HepG2 (cell line): ENCODE data around the gene LPAR1. TPM values are rescaled to one million over a fixed set of nuclear protein-coding genes. Genes with fewer than 3 reads are reported as not detected.

Experiments used
- ATAC-seq: fragments of 200-7000 bp; cut with Tn5 transposase; 3 replicates; pipeline ENCODE4 v1.9.1; 2020; ENCODE audit warnings: mild to moderate bottlenecking, moderate library complexity
- BruUV-seq: library from RNA; stranded (reverse); fragments of 400-500 nt; replicated peaks from 2 replicates; lab custom pipeline; 2021; lab: Mats Ljungman, UMichigan
- CTCF ChIA-PET: fragments of 300-600 bp; formaldehyde crosslinking; extraction: SDS; loops from one replicate; lab custom pipeline; 2021; ENCODE audit warnings: low total read pairs, inconsistent platforms, low intra/inter-chr PET ratio; lab: Yijun Ruan, JAX
- POLR2A ChIA-PET: fragments of 350-600 bp; sonication (Branson Sonifier 250); formaldehyde crosslinking; loops from one replicate; lab custom pipeline; 2020; ENCODE audit warnings: antibody characterized with exemption, inconsistent platforms; lab: Yijun Ruan, JAX
- DNase-seq: peaks from one replicate; pipeline ENCODE4 v3.0.0-alpha.2; 2015; ENCODE audit warnings: low spot score
- FAIRE-seq: peaks from 3 replicates; lab custom pipeline; 2011; peaks lifted over from hg19 to GRCh38; lab: Jason Lieb, UNC
- H2AFZ ChIP-seq: one replicate; pipeline ENCODE4 v1.6.1; 2011; ENCODE audit warnings: low read length, inconsistent platforms
- H3K27ac ChIP-seq: fragments of 300-600 bp; 3 replicates; pipeline ENCODE4 v1.8.0; 2011; ENCODE audit warnings: mixed run types, mild to moderate bottlenecking, mixed read lengths, low read length, inconsistent platforms; ENCODE audit not compliant: insufficient read depth; ENCODE audit errors: extremely low read length
- H3K27me3 ChIP-seq, 2 experiments: fragments of 200-600 bp in 1 of 2; 2 replicates in 1 of 2; 3 replicates in 1 of 2; pipeline versions ENCODE4 v1.6.0 to v1.8.0; 2011; ENCODE audit warnings: low read length in 2 of 2, mild to moderate bottlenecking in 2 of 2, moderate library complexity in 2 of 2, inconsistent platforms in 1 of 2; ENCODE audit not compliant: insufficient read depth in 2 of 2, control insufficient read depth in 1 of 2
- H3K36me3 ChIP-seq, 2 experiments: fragments of 200-600 bp in 1 of 2; replicated peaks in 1 of 2; 2 replicates in 1 of 2; 3 replicates in 1 of 2; pipeline versions ENCODE4 v1.5.1 to v1.8.0; 2011; ENCODE audit warnings: low read length in 2 of 2, inconsistent platforms in 1 of 2; ENCODE audit not compliant: insufficient read depth in 2 of 2, control insufficient read depth in 1 of 2
- H3K4me1 ChIP-seq: 2 replicates; pipeline ENCODE4 v1.5.1; 2012; ENCODE audit warnings: low read length, inconsistent platforms; ENCODE audit not compliant: insufficient read depth
- H3K4me2 ChIP-seq: 2 replicates; pipeline ENCODE4 v1.6.0; 2011; ENCODE audit warnings: low read depth, low read length, inconsistent platforms
- H3K4me3 ChIP-seq, 3 experiments: fragments of 200-600 bp in 1 of 3; sonication (generic), shearing (Covaris generic) in 1 of 3; replicated peaks in 1 of 3; 2 replicates each; pipeline ENCODE4 v1.5.1; 2011 to 2016; ENCODE audit warnings: low read length in 3 of 3, inconsistent platforms in 2 of 3, low read depth in 2 of 3, mild to moderate bottlenecking in 2 of 3, control low read depth in 1 of 3, mixed read lengths in 1 of 3; ENCODE audit not compliant: insufficient read depth in 1 of 3
- H3K79me2 ChIP-seq: one replicate; pipeline ENCODE4 v1.6.1; 2011; ENCODE audit warnings: low read length, inconsistent platforms; ENCODE audit not compliant: insufficient read depth
- H3K9ac ChIP-seq: 2 replicates; pipeline ENCODE4 v1.6.0; 2011; ENCODE audit warnings: mild to moderate bottlenecking, low read depth, low read length, inconsistent platforms; ENCODE audit not compliant: insufficient read depth
- H3K9me3 ChIP-seq: 2 replicates; pipeline ENCODE4 v1.5.1; 2012; ENCODE audit warnings: mild to moderate bottlenecking, low read length
- H4K20me1 ChIP-seq: 2 replicates; pipeline ENCODE4 v1.6.0; 2011; ENCODE audit warnings: inconsistent platforms, mild to moderate bottlenecking, low read length, moderate library complexity; ENCODE audit not compliant: insufficient read depth
- MNT ChIP-seq: fragments of 450-650 bp; IDR thresholded peaks from 2 replicates; pipeline ENCODE4 v1.6.1; 2016
- PRPF4 ChIP-seq: fragments of 200-400 bp; formaldehyde crosslinking; IDR thresholded peaks from 2 replicates; pipeline ENCODE4 v1.6.1; 2016; ENCODE audit warnings: low read length, low read depth; ENCODE audit not compliant: poor library complexity, severe bottlenecking
- SALL2 ChIP-seq: sonication (generic); formaldehyde crosslinking; IDR thresholded peaks from 2 replicates; pipeline ENCODE4 v1.8.1; 2023; ENCODE audit warnings: mild to moderate bottlenecking, missing genetic modification reagents, inconsistent platforms
- U2AF1 ChIP-seq: fragments of 200-400 bp; formaldehyde crosslinking; optimal IDR thresholded peaks from 2 replicates; pipeline ENCODE3; 2017; ENCODE audit warnings: mild to moderate bottlenecking, low read depth, low read length
- U2AF2 ChIP-seq: fragments of 200-400 bp; formaldehyde crosslinking; IDR thresholded peaks from 2 replicates; pipeline ENCODE4 v1.6.1; 2017; ENCODE audit warnings: low read depth, mild to moderate bottlenecking, low read length
- ZNF331 ChIP-seq: sonication (generic); formaldehyde crosslinking; IDR thresholded peaks from 2 replicates; pipeline ENCODE4 v1.4.0; 2020; ENCODE audit warnings: missing genetic modification reagents
- ZNF543 ChIP-seq: sonication (generic); formaldehyde crosslinking; IDR thresholded peaks from 2 replicates; pipeline ENCODE4 v1.4.0; 2020; ENCODE audit warnings: mild to moderate bottlenecking, missing genetic modification reagents
- ZNF777 ChIP-seq: sonication (generic); formaldehyde crosslinking; IDR thresholded peaks from 2 replicates; pipeline ENCODE4 v1.4.0; 2020; ENCODE audit warnings: missing genetic modification reagents
- ZSCAN21 ChIP-seq: sonication (generic); formaldehyde crosslinking; IDR thresholded peaks from 2 replicates; pipeline ENCODE4 v1.8.0; 2022; ENCODE audit warnings: mild to moderate bottlenecking, missing genetic modification reagents, moderate library complexity, borderline replicate concordance
- WGBS: methylation state at CpG from one replicate; pipeline ENCODE4 v1.1.6; 2017; ENCODE audit warnings: low lambda C conversion rate; 5-methylcytosine and 5-hydroxymethylcytosine counted together
- in situ Hi-C: cut with HindIII; loops from 2 replicates; pipeline ENCODE4 v1.10.0; 2017; ENCODE audit warnings: low pct_unique_long_range_greater_than_20kb; ENCODE audit not compliant: extremely low pct_ligation_motif_present
- intact Hi-C: fragments of 100-400 bp; cut with micrococcal nuclease; formaldehyde crosslinking; loops from one replicate; pipeline ENCODE4 v1.10.0; 2022; ENCODE audit not compliant: unreplicated experiment
- polyA plus RNA-seq, 8 experiments: library from polyadenylated mRNA; depleted of rRNA in 3 of 8; stranded (reverse) in 7 of 8; unstranded in 1 of 8; fragments of >200 nt; fragmentation: Illumina TruSeq in 4 of 8; extraction: Trizol in 4 of 8; gene quantifications; 2 replicates each; pipeline versions ENCODE4 v1.2.1 to v1.2.3, GENCODE V29; 2011 to 2016; ENCODE audit warnings: low read depth in 4 of 8, missing spikeins in 1 of 8, mixed read lengths in 1 of 8; ENCODE audit not compliant: insufficient read depth in 1 of 8
- total RNA-seq, 5 experiments: library from RNA; depleted of rRNA; stranded (reverse); fragments of >200 nt; fragmentation: Illumina TruSeq; extraction: Trizol; gene quantifications; 2 replicates each; pipeline ENCODE4 v1.2.3, GENCODE V29; 2016; ENCODE audit warnings: low read depth in 1 of 5
- TF ChIP-seq, protein P1 (sequence below): sonication (generic); formaldehyde crosslinking; IDR thresholded peaks from 2 replicates; pipeline ENCODE4 v1.5.0; 2020; ENCODE audit warnings: mild to moderate bottlenecking, missing genetic modification reagents, borderline replicate concordance

LPAR1 gene
- total and polyA plus RNA-seq, 2 of the 13 experiments (the other 11 are each of a cell fraction or from before 2014, with no cell fraction given), result not detected

- no peak for TF ChIP-seq MNT
- TF ChIP-seq U2AF2, result no peak
- TF ChIP-seq ZNF331 (CRISPR knock-in tag), result no peak
- TF ChIP-seq ZNF777 (CRISPR knock-in tag), result no peak
- TF ChIP-seq SALL2 (CRISPR knock-in tag), result no peak
- TF ChIP-seq U2AF1, result no peak
- TF ChIP-seq ZNF543, result no peak
- TF ChIP-seq PRPF4, result no peak
- TF ChIP-seq ZSCAN21 (CRISPR knock-in tag), result no peak
- TF ChIP-seq, protein P1, sequence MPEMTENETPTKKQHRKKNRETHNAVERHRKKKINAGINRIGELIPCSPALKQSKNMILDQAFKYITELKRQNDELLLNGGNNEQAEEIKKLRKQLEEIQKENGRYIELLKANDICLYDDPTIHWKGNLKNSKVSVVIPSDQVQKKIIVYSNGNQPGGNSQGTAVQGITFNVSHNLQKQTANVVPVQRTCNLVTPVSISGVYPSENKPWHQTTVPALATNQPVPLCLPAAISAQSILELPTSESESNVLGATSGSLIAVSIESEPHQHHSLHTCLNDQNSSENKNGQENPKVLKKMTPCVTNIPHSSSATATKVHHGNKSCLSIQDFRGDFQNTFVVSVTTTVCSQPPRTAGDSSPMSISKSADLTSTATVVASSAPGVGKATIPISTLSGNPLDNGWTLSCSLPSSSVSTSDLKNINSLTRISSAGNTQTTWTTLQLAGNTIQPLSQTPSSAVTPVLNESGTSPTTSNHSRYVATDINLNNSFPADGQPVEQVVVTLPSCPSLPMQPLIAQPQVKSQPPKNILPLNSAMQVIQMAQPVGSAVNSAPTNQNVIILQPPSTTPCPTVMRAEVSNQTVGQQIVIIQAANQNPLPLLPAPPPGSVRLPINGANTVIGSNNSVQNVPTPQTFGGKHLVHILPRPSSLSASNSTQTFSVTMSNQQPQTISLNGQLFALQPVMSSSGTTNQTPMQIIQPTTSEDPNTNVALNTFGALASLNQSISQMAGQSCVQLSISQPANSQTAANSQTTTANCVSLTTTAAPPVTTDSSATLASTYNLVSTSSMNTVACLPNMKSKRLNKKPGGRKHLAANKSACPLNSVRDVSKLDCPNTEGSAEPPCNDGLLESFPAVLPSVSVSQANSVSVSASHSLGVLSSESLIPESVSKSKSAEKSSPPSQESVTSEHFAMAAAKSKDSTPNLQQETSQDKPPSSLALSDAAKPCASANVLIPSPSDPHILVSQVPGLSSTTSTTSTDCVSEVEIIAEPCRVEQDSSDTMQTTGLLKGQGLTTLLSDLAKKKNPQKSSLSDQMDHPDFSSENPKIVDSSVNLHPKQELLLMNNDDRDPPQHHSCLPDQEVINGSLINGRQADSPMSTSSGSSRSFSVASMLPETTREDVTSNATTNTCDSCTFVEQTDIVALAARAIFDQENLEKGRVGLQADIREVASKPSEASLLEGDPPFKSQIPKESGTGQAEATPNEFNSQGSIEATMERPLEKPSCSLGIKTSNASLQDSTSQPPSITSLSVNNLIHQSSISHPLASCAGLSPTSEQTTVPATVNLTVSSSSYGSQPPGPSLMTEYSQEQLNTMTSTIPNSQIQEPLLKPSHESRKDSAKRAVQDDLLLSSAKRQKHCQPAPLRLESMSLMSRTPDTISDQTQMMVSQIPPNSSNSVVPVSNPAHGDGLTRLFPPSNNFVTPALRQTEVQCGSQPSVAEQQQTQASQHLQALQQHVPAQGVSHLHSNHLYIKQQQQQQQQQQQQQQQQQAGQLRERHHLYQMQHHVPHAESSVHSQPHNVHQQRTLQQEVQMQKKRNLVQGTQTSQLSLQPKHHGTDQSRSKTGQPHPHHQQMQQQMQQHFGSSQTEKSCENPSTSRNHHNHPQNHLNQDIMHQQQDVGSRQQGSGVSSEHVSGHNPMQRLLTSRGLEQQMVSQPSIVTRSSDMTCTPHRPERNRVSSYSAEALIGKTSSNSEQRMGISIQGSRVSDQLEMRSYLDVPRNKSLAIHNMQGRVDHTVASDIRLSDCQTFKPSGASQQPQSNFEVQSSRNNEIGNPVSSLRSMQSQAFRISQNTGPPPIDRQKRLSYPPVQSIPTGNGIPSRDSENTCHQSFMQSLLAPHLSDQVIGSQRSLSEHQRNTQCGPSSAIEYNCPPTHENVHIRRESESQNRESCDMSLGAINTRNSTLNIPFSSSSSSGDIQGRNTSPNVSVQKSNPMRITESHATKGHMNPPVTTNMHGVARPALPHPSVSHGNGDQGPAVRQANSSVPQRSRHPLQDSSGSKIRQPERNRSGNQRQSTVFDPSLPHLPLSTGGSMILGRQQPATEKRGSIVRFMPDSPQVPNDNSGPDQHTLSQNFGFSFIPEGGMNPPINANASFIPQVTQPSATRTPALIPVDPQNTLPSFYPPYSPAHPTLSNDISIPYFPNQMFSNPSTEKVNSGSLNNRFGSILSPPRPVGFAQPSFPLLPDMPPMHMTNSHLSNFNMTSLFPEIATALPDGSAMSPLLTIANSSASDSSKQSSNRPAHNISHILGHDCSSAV (CRISPR knock-in tag), result no peak
- TF ChIP-seq, all 625 proteins: peak for 0
- ATAC-seq (no peak), FAIRE-seq (no peak), DNase-seq (no peak)
- intact Hi-C loops, result no loop called here
- Histone ChIP-seq H2AFZ (no peak overlapping the region), H3K79me2 (no peaks in the 10 kb centered on the region), H3K27me3 (no peaks in the 10 kb centered on the region), H3K9ac (no peak overlapping the region), H3K4me3 (no peak overlapping the region), H3K9me3 (peaks cover 10% of the 10 kb centered on the region), H3K4me2 (no peak overlapping the region), H3K4me1 (no peaks in the 10 kb centered on the region), H3K36me3 (no peaks in the 10 kb centered on the region), H3K27ac (no peak overlapping the region), H4K20me1 (no peaks in the 10 kb centered on the region)
- BruUV-seq, result no TSS peak
- CTCF ChIA-PET, result no interaction called here
- POLR2A ChIA-PET, result no interaction called here
- under 1% methylated on average over 6 of the region's 6 CpGs for WGBS
- in situ Hi-C loops, result loop anchor here (25.0 kb wide), 1 partner anchor 88 kb away; no protein-coding TSS in a partner anchor
Measured at GRCh38 chr9:110850401-110851135, 187.7 kb downstream of the LPAR1 start.
